Mesothelial cell of epicardium (in vitro differentiated cells): ENCODE results near the gene ROM1. TPM values are rescaled to one million over a fixed set of nuclear protein-coding genes. Genes with fewer than 3 reads are reported as not detected.

Source experiments
- DNase-seq, 2 experiments: peaks; one replicate each; pipeline ENCODE4 v3.0.0; 2021; ENCODE audit warnings: low spot score in 2 of 2; ENCODE audit not compliant: unreplicated experiment in 2 of 2
- H3K27ac Mint-ChIP-seq: 2 replicates; pipeline ENCODE4 v1.8.0; 2021; ENCODE audit warnings: mixed read lengths
- H3K27me3 Mint-ChIP-seq: 2 replicates; pipeline ENCODE4 v1.8.0; 2021; ENCODE audit warnings: low read depth, mixed read lengths
- H3K36me3 Mint-ChIP-seq: 2 replicates; pipeline ENCODE4 v1.8.0; 2021; ENCODE audit warnings: mixed read lengths
- H3K4me1 Mint-ChIP-seq: 2 replicates; pipeline ENCODE4 v1.8.0; 2021; ENCODE audit warnings: mixed read lengths
- H3K4me3 Mint-ChIP-seq: 2 replicates; pipeline ENCODE4 v1.8.0; 2021; ENCODE audit warnings: mild to moderate bottlenecking, moderate library complexity, mixed read lengths
- H3K9me3 Mint-ChIP-seq: 2 replicates; pipeline ENCODE4 v1.8.0; 2021; ENCODE audit warnings: mixed read lengths
- total RNA-seq: library from RNA; stranded (reverse); gene quantifications from 3 replicates; pipeline ENCODE4 v1.2.1, GENCODE V29; 2021
- TF ChIP-seq, protein P1 (sequence below): fragments of 200-600 bp; sonication (generic); IDR thresholded peaks from one replicate; pipeline ENCODE4 v1.5.0; 2021; ENCODE audit warnings: antibody characterized with exemption; ENCODE audit not compliant: unreplicated experiment

Gene ROM1
- total RNA-seq, 1 donor from 2014 or later, result 2.5 TPM

DNA sequence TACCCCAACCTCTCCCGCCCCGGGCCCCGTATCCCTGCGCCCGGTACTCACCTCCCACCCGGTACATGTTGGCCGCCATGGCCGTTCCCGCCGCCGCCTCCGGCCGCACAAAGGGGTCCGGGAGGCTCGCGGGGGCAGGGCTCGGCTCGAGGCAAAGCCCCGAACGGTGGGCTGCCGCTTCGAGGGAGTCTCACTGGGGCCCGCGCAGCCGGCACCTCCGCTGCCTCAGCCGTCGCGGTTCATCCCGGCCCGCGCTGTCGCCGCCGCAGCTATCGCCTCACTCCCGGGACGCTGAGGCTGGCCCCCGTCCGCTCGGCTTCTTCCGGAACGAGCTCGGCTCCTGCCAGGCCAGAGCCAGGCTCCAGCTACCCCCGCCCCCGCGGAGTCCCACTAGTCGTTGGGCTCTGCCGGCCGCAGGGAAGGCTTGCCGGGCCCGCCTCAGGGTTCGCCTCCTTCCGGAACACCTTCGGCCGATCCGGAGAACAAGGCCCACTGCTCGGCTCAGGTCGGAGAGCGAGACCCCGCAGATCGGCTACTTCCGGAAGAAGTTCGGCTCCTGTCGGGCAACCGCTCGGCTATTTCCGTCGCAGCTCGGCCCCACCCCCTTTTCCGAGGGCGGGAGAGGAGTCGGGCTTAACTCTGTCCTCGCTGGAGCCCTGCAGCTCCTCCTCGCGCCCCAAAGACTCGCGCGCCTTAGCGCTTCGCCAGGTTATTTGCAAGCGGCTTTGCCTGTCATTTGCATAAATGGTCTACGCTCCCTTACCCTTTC is 11.5 kb upstream of the ROM1 start, which contains the start of gene MTA2:
MTA2 (minus strand) TSS at position 494 of the 769 bp plus-strand sequence; CDS start at position 79, 415 bp downstream.
- TF ChIP-seq, protein P1, sequence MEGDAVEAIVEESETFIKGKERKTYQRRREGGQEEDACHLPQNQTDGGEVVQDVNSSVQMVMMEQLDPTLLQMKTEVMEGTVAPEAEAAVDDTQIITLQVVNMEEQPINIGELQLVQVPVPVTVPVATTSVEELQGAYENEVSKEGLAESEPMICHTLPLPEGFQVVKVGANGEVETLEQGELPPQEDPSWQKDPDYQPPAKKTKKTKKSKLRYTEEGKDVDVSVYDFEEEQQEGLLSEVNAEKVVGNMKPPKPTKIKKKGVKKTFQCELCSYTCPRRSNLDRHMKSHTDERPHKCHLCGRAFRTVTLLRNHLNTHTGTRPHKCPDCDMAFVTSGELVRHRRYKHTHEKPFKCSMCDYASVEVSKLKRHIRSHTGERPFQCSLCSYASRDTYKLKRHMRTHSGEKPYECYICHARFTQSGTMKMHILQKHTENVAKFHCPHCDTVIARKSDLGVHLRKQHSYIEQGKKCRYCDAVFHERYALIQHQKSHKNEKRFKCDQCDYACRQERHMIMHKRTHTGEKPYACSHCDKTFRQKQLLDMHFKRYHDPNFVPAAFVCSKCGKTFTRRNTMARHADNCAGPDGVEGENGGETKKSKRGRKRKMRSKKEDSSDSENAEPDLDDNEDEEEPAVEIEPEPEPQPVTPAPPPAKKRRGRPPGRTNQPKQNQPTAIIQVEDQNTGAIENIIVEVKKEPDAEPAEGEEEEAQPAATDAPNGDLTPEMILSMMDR, result no peak
- Mint-ChIP-seq H3K9me3 (no peaks in the 10 kb centered on the region), H3K27ac (peak within 1 kb of the TSS; percentile 94), H3K4me3 (peak within 1 kb of the TSS; percentile 81), H3K36me3 (peaks cover 22% of the 10 kb centered on the region), H3K27me3 (peaks cover 4% of the 10 kb centered on the region), H3K4me1 (peaks cover 33% of the 10 kb centered on the region)
- peak; percentile 90 to 100 for DNase-seq

DNA sequence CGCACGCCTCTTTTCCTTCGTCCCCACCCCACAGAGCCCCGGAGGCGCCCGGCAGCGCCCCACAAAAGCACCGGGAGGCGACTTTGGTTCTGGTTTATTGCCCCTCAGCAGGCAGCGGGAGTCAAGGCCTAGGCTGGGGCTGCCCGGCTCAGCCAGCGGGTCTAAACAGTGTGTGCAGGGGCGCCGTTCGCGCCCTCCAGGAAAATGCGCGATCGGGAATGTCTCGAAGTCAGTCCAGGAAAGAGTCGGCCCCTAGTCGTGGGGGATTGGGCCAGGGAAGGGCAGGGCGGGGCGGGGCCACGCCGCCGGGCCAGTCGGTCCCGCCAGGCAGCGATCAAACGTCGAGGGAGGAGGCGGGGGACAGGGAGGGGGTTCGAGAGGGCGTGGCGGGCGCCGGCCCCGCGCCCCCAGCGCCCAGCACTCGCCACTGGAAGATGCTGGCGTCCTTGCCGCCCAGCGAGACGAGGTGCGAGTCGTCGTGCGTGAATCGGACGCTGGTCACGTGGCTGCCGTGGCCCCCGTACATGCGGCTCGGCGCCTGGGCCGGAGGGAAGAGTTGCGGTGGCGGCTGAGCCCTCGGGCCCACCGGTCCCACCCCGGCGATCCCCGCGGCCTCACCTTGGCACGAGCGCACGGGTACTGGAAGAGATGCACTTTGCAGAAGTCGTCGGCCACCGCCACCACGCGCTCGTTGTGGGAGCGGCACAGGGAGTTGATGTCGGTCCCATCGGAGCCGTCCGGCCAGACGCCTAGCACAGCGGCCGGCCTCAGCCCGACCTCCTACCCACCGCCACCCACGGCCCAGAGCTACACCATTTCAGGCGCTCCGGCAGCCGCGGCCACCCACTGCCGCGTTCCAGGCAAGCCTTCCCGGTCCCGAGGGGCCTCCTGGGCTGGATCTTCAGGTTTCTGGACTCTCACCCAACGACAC is 10.7 kb upstream of the ROM1 start:
- Mint-ChIP-seq H3K27ac (peak overlapping the region; percentile 94), H3K4me3 (peak overlapping the region; percentile 81), H3K4me1 (peaks cover 35% of the 10 kb centered on the region), H3K36me3 (peaks cover 20% of the 10 kb centered on the region), H3K9me3 (no peaks in the 10 kb centered on the region), H3K27me3 (peaks cover 4% of the 10 kb centered on the region)
- TF ChIP-seq, protein P1, result no peak
- peak in 1 of 2 experiments; percentile 47 for DNase-seq

DNA sequence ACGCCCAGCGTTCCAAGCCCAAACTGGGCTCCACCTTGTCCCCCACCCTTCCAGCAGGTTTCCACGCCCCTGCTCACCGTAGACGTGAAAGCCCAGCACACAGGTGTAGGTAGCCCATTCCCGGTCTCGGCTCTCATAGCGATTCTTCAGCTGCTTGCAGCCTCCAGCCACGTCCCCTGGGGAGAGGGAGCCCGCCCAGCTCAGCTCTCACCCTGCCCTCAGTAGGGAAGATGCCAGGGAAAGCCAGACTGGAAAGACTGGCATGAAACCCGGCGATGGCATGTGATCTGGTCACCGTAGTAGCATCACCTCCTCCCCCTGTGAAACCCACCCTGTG is 10.0 kb upstream of the ROM1 start:
- Mint-ChIP-seq H3K4me3 (peak overlapping the region; percentile 53), H3K27me3 (peaks cover 4% of the 10 kb centered on the region), H3K36me3 (peaks cover 15% of the 10 kb centered on the region), H3K27ac (peak overlapping the region; percentile 11), H3K4me1 (peaks cover 35% of the 10 kb centered on the region), H3K9me3 (no peaks in the 10 kb centered on the region)
- DNase-seq, result no peak
- TF ChIP-seq, protein P1, result no peak

DNA sequence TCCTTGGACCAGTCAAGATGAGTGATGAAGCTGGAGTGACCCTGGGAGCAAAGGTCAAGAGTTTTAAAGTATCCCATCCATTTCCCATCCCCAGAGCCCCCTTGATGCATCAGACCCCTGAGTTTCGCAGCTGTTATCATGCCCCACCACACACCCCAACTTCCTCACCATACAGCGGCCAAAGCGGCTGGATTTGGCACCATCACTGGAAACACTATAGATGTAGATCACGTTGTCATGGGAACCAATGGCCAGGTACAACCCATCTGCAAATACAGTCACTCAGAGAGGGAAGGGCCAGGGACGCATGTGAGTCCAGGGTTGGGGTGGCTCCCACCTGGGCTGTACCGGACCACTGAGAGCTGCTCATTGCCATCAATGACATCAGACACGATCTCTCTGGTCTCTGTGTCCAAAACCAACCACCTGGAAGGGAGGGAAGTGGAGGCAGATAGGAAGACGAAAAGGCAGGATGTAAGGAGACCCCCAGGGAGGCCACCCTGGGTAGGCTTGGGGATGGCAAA is 9.2 kb upstream of the ROM1 start:
- Mint-ChIP-seq H3K27ac (no peak overlapping the region), H3K9me3 (no peaks in the 10 kb centered on the region), H3K4me3 (peak overlapping the region; percentile 53), H3K27me3 (peaks cover 4% of the 10 kb centered on the region), H3K4me1 (peaks cover 32% of the 10 kb centered on the region), H3K36me3 (peaks cover 8% of the 10 kb centered on the region)
- no peak for DNase-seq
- TF ChIP-seq, protein P1, result no peak

DNA sequence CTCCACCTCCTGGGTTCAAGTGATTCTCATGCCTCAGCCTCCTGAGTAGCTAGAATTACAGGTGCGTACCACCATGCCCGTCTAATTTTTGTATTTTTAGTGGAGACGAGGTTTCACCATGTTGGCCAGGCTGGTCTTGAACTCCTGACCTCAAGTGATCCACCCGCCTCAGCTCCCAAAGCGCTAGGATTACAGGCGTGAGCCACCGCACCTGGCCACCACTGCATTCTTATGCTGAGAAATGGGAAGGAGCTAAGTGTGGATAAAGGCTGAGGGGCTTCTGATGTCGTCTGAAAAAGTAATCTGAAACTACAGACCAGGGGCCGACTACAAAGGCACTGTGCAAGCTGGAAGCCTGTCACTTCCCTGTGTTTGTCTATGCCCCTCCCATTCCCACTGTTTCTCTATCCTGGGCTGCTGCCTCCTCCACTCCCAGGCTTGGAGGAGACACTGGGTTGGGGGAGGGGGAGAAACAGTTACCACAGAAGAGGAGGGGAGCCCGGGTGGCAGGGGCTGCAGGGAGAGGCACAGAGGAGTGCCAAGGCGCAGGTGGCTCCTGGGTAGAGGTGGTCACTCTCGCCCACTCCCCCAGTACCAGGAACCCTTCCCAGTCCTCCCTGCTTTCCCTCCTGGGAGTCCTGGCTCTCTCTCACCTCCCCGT is 8.5 kb upstream of the ROM1 start:
- Mint-ChIP-seq H3K9me3 (no peaks in the 10 kb centered on the region), H3K4me1 (peaks cover 24% of the 10 kb centered on the region), H3K27me3 (peaks cover 4% of the 10 kb centered on the region), H3K27ac (no peak overlapping the region), H3K4me3 (no peak overlapping the region), H3K36me3 (peaks cover 10% of the 10 kb centered on the region)
- no peak for DNase-seq
- TF ChIP-seq, protein P1, result no peak
